ENCODE results near the gene CAPN3.

DNA sequence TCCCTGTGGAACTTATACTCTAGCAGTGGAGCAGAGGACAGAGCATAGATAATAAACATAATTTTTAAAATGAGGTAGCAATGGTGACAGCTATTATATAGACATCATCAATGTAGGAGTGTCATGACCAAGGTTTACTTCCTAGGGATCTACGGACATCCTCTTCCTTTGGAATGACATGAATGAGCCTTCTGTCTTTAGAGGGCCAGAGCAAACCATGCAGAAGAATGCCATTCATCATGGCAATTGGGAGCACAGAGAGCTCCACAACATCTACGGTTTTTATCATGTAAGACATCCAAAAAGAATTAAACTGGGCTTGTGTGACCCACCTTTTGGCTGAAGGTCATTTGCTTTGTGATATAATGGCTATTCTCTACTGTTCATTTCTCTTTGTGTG lies 30.1 kb upstream of the CAPN3 start:
- TF ChIP-seq, protein P1, sequence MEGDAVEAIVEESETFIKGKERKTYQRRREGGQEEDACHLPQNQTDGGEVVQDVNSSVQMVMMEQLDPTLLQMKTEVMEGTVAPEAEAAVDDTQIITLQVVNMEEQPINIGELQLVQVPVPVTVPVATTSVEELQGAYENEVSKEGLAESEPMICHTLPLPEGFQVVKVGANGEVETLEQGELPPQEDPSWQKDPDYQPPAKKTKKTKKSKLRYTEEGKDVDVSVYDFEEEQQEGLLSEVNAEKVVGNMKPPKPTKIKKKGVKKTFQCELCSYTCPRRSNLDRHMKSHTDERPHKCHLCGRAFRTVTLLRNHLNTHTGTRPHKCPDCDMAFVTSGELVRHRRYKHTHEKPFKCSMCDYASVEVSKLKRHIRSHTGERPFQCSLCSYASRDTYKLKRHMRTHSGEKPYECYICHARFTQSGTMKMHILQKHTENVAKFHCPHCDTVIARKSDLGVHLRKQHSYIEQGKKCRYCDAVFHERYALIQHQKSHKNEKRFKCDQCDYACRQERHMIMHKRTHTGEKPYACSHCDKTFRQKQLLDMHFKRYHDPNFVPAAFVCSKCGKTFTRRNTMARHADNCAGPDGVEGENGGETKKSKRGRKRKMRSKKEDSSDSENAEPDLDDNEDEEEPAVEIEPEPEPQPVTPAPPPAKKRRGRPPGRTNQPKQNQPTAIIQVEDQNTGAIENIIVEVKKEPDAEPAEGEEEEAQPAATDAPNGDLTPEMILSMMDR (IDR thresholded peaks at IDR 0.05; ENCODE audit: poor library complexity) = no peak
- no peak for TF ChIP-seq EZH2phosphoT487 (IDR thresholded peaks at IDR 0.05; ENCODE audit: low read depth, severe bottlenecking, unreplicated experiment)
